Lung (tissue), 12 donors: ENCODE data around the gene C5AR1. TPM values are rescaled to one million over a fixed set of nuclear protein-coding genes. Genes with fewer than 3 reads are reported as not detected.
"Not testable (repeated sequence)": the region's sequence is repeated elsewhere in the genome, so short reads cannot be mapped to it uniquely, and the experiment has no call there.

Source experiments
- ATAC-seq: fragments of 200-7000 bp; cut with Tn5 transposase; one replicate; pipeline ENCODE4 v1.9.1; 2020; ENCODE audit warnings: moderate number of reproducible peaks; ENCODE audit not compliant: insufficient read depth, low FRiP score
- DNase-seq, 3 donors: peaks; one replicate each; pipeline ENCODE4 v3.0.0-alpha.2; 2013 to 2017
- H3K27ac ChIP-seq, 2 donors: one replicate each; pipeline ENCODE4 v1.5.1; 2013; ENCODE audit warnings: mild to moderate bottlenecking in 2 of 2, moderate library complexity in 2 of 2, control low read depth in 1 of 2, inconsistent platforms in 1 of 2, low read depth in 1 of 2, low read length in 1 of 2
- H3K27me3 ChIP-seq, 3 donors: one replicate each; pipeline ENCODE4 v1.5.1; 2013; ENCODE audit warnings: low read length in 2 of 3; ENCODE audit not compliant: control insufficient read depth in 3 of 3, insufficient read depth in 3 of 3
- H3K36me3 ChIP-seq, 4 donors: one replicate each; pipeline ENCODE4 v1.5.1; 2013; ENCODE audit warnings: low read length in 4 of 4, mild to moderate bottlenecking in 1 of 4, moderate library complexity in 1 of 4; ENCODE audit not compliant: control insufficient read depth in 4 of 4, insufficient read depth in 4 of 4
- H3K4me1 ChIP-seq, 5 donors: one replicate each; pipeline ENCODE4 v1.5.1; 2013; ENCODE audit warnings: low read length in 5 of 5, mild to moderate bottlenecking in 2 of 5, moderate library complexity in 1 of 5; ENCODE audit not compliant: control insufficient read depth in 5 of 5, insufficient read depth in 5 of 5
- H3K4me3 ChIP-seq: one replicate; pipeline ENCODE4 v1.5.1; 2013; ENCODE audit warnings: mild to moderate bottlenecking, control low read depth, moderate library complexity
- H3K9ac ChIP-seq, 2 donors: one replicate each; pipeline ENCODE4 v1.5.1; 2013; ENCODE audit warnings: low read length in 2 of 2, control low read depth in 1 of 2; ENCODE audit not compliant: insufficient read depth in 1 of 2
- H3K9me3 ChIP-seq, 4 donors: one replicate each; pipeline ENCODE4 v1.5.1; 2013; ENCODE audit warnings: low read length in 3 of 4, mild to moderate bottlenecking in 1 of 4, moderate library complexity in 1 of 4; ENCODE audit not compliant: control insufficient read depth in 4 of 4, insufficient read depth in 3 of 4
- WGBS, 2 donors: extraction: QIAGEN DNeasy Blood & Tissue Kit; methylation state at CpG; one replicate each; pipeline ENCODE4 v1.1.7; 2013; 5-methylcytosine and 5-hydroxymethylcytosine counted together
- polyA plus RNA-seq, 2 donors: library from polyadenylated mRNA; stranded (reverse); fragments of 200-250 nt; gene quantifications; one replicate each; pipeline ENCODE4 v1.2.1, GENCODE V29; 2013
- total RNA-seq, 2 donors: library from RNA; depleted of rRNA in 1 of 2; stranded (reverse); fragments of >200 nt in 1 of 2; gene quantifications; one replicate each; pipeline ENCODE4 v1.2.1, GENCODE V29; 2014 to 2021
- TF ChIP-seq, protein P1 (sequence below): IDR thresholded peaks from 2 replicates; pipeline ENCODE4 v1.5.1; 2012; ENCODE audit warnings: mild to moderate bottlenecking; ENCODE audit errors: control extremely low read depth, extremely low read depth
- donor health status: control.
- donor health status: control.
- donor health status: Bipolar disorder and iron deficiency.
- donor health status: healthy.
- donor health status: DM: yes; HTN: yes; CAD: no.

The C5AR1 gene
- total and polyA plus RNA-seq, 4 donors: 9.4 to 156 (median 45.4) TPM

DNA sequence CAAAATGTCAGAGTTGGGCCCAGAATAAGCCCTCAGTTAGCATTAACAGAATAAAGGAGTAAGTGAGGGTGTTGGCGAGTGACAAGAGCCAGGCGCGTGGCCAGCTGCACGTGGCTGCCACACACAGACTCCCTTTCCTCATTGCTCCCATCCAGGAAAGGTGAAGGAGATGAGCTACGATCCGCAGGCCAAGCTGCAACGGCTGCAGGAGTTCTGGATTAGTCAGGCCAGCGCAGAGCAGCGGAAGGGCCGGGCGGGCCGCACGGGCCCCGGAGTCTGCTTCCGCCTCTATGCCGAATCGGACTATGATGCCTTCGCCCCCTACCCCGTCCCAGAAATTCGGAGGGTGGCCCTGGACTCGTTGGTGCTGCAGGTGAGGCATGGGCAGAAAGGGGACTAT is 52.7 kb downstream of the C5AR1 start:
- DNase-seq (no peak), ATAC-seq (no peak)
- Histone ChIP-seq H3K4me3 (no peak overlapping the region), H3K4me1 (no peaks in the 10 kb centered on the region), H3K27ac (no peak overlapping the region), H3K9ac (no peak overlapping the region), H3K9me3 (peaks cover 0 to 8% (median 0%) of the 10 kb centered on the region in 4 donors), H3K36me3 (peaks cover 12 to 60% (median 29%) of the 10 kb centered on the region in 4 donors), H3K27me3 (no peaks in the 10 kb centered on the region)
- 93 to 97% methylated on average over 21 of the region's 21 CpGs for WGBS, 2 donors
- TF ChIP-seq, protein P1, sequence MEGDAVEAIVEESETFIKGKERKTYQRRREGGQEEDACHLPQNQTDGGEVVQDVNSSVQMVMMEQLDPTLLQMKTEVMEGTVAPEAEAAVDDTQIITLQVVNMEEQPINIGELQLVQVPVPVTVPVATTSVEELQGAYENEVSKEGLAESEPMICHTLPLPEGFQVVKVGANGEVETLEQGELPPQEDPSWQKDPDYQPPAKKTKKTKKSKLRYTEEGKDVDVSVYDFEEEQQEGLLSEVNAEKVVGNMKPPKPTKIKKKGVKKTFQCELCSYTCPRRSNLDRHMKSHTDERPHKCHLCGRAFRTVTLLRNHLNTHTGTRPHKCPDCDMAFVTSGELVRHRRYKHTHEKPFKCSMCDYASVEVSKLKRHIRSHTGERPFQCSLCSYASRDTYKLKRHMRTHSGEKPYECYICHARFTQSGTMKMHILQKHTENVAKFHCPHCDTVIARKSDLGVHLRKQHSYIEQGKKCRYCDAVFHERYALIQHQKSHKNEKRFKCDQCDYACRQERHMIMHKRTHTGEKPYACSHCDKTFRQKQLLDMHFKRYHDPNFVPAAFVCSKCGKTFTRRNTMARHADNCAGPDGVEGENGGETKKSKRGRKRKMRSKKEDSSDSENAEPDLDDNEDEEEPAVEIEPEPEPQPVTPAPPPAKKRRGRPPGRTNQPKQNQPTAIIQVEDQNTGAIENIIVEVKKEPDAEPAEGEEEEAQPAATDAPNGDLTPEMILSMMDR: no peak

DNA sequence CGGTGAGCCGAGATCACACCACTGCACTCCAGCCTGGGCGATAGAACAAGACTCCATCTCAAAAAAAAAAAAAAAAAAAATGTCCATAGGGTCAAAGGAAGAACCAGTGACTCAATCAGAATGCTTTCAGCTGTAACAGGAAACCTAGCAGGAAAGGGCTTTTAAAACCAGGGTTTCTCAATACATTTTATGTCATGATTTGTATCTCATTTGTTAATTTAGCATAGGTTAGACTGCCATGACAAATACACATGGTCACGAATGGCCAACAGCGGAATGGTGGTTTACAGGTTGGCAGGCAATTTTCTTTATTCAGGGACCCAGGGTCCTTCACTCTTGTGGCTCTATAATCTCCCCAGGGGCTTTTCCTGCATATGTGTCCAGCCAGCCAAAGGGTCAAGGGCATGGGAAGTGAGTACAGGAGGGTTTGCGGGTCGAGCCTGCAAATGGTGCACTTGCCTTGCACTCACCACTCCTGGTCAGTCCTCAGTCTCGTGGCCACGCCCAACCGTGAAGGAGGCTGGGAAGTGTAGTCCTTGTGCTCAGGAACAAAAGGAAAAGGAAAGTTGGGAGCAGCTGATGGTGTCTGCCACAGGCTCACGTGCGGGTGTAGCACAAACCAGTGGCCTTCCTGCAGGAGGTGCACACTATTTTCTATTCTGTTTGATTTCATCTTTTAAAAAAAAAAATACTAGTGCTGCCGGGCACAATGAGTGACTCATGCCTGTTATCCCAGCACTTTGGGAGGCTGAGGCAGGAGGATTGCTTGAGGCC is 54.3 kb downstream of the C5AR1 start:
- no peak overlapping the region for H3K4me3 ChIP-seq
- H3K36me3 ChIP-seq: peaks cover 8 to 44% (median 20%) of the 10 kb centered on the region in 4 donors
- WGBS, 2 donors: 68 to 84% methylated on average over 13 of the region's 13 CpGs
- H3K9me3 ChIP-seq: peaks cover 0 to 1% (median 0%) of the 10 kb centered on the region in 4 donors
- H3K4me1 ChIP-seq: no peaks in the 10 kb centered on the region
- no peak for ATAC-seq
- TF ChIP-seq, protein P1: no peak
- no peak for DNase-seq
- no peak overlapping the region for H3K9ac ChIP-seq
- peak overlapping the region in 1 of 2 donors; percentile 60 for H3K27ac ChIP-seq
- no peaks in the 10 kb centered on the region for H3K27me3 ChIP-seq

DNA sequence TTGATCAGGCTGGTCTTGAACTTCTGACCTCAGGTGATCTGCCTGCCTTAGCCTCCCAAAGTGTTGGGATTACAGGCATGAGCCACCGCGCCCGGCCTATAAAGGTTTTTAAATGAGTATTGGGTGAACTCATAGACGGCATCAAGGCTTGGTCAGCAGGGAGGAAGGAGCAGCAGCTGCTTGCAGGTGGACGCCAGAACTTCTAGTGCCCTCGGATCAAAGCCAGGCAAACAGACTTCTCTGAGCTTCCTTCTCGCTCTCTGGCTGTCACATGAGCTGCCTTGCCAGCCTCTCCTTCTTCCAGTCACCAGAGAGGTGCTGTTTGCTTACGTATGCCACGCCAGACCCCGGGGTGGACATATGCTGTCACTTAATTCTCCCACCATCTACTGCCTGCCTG is 55.8 kb downstream of the C5AR1 start:
- H3K4me1 ChIP-seq, DNase-seq, ATAC-seq, H3K27me3 ChIP-seq, H3K9ac ChIP-seq, H3K9me3 ChIP-seq, H3K4me3 ChIP-seq, H3K27ac ChIP-seq: not testable (repeated sequence)
- peaks cover 10 to 45% (median 14%) of the 10 kb centered on the region in 4 donors for H3K36me3 ChIP-seq
- WGBS, 2 donors: 84 to 96% methylated on average over 10 of the region's 10 CpGs

DNA sequence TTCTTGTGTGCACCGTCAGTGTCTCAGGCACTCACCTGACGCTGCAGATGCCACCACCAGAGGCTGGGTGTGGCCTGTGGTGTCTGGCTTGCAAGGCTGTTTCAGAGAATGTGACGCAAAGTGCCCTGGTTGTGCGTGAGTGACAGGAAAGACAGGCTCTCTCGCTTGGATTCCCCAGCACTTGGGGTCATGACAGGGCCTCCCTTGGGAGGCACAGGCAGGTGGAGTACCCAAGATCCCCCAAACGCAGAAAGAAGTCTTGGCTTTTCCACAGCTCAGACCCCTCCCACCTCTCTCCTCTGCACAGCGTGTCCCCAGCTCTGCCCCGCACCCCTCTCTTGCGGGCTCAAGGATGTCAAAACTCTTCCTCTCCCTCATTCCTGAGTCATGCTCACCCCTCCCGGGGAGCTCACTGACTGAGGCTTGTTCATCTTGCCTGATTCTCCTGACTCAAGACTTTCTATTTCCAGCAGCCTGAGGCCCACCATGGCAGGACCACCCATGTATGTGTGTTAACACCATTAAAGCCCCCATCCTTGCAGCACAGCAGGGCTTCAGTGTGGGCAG is 60.5 kb downstream of the C5AR1 start:
- H3K4me3 ChIP-seq: no peak overlapping the region
- TF ChIP-seq, protein P1: no peak
- H3K27ac ChIP-seq: peak overlapping the region in 1 of 2 donors; percentile 58
- H3K27me3 ChIP-seq: no peaks in the 10 kb centered on the region
- no peak overlapping the region for H3K9ac ChIP-seq
- H3K36me3 ChIP-seq: peaks cover 9 to 44% (median 21%) of the 10 kb centered on the region in 4 donors
- WGBS, 2 donors: 33 to 68% methylated on average over 10 of the region's 10 CpGs
- H3K9me3 ChIP-seq: no peaks in the 10 kb centered on the region
- ATAC-seq: peak; percentile 44
- H3K4me1 ChIP-seq: no peaks in the 10 kb centered on the region
- DNase-seq: peak; percentile 48 to 57 (median 56)
